DOHH2 (cell line): ENCODE data around the gene WDR64.

Source experiments
- H3F3A ChIP-seq: fragments of 200-600 bp; sonication (generic), shearing (Covaris generic); 2 replicates; pipeline ENCODE4 v1.6.0; 2016; ENCODE audit warnings: antibody characterized with exemption, mild to moderate bottlenecking; ENCODE audit not compliant: control insufficient read depth, insufficient read depth
- H3K27ac ChIP-seq: fragments of 200-600 bp; sonication (generic); 2 replicates; pipeline ENCODE4 v1.5.1; 2014; ENCODE audit warnings: low read depth, mild to moderate bottlenecking, low read length, moderate library complexity
- H3K27me3 ChIP-seq: fragments of 200-600 bp; sonication (generic); 2 replicates; pipeline ENCODE4 v1.6.1; 2014; ENCODE audit warnings: mild to moderate bottlenecking, low read length, mixed read lengths; ENCODE audit not compliant: control insufficient read depth
- H3K36me3 ChIP-seq: fragments of 200-600 bp; sonication (generic); 2 replicates; pipeline ENCODE4 v1.6.1; 2014; ENCODE audit warnings: mild to moderate bottlenecking, low read length, moderate library complexity, mixed read lengths; ENCODE audit not compliant: control insufficient read depth
- H3K4me1 ChIP-seq: fragments of 200-600 bp; sonication (generic); 2 replicates; pipeline ENCODE4 v1.6.1; 2014; ENCODE audit warnings: mild to moderate bottlenecking, low read length, mixed read lengths; ENCODE audit not compliant: control insufficient read depth
- H3K4me2 ChIP-seq: fragments of 200-600 bp; sonication (generic); 2 replicates; pipeline ENCODE4 v1.6.0; 2014; ENCODE audit warnings: mild to moderate bottlenecking, low read length, moderate library complexity
- H3K4me3 ChIP-seq: fragments of 200-600 bp; sonication (generic); 2 replicates; pipeline ENCODE4 v1.5.1; 2014; ENCODE audit warnings: mild to moderate bottlenecking, low read length, mixed read lengths
- H3K79me2 ChIP-seq: fragments of 200-600 bp; sonication (generic); 2 replicates; pipeline ENCODE4 v1.6.1; 2014; ENCODE audit warnings: mild to moderate bottlenecking, low read length, mixed read lengths; ENCODE audit not compliant: control insufficient read depth
- H3K9me2 ChIP-seq: fragments of 200-600 bp; sonication (generic); replicated peaks from 2 replicates; pipeline ENCODE4 v1.6.1; 2014; ENCODE audit warnings: mild to moderate bottlenecking, low read length, mixed read lengths; ENCODE audit not compliant: control insufficient read depth
- H3K9me3 ChIP-seq: fragments of 200-600 bp; sonication (generic); 2 replicates; pipeline ENCODE4 v1.6.1; 2014; ENCODE audit warnings: antibody characterized with exemption, low read length, mixed read lengths; ENCODE audit not compliant: control insufficient read depth, insufficient read depth
- H4K20me1 ChIP-seq: fragments of 200-600 bp; sonication (generic); 2 replicates; pipeline ENCODE4 v1.6.0; 2014; ENCODE audit warnings: low read depth, mild to moderate bottlenecking, antibody characterized with exemption, low read length, moderate library complexity; ENCODE audit not compliant: control insufficient read depth, insufficient read depth
- EZH2phosphoT487 ChIP-seq: fragments of 200-600 bp; sonication (generic); IDR thresholded peaks from 2 replicates; pipeline ENCODE4 v1.6.1; 2017; ENCODE audit warnings: borderline replicate concordance, mild to moderate bottlenecking, antibody characterized with exemption, low read length, moderate library complexity, mixed read lengths
- TF ChIP-seq, protein P1 (sequence below): fragments of 200-600 bp; sonication (generic); IDR thresholded peaks from one replicate; pipeline ENCODE4 v1.5.1; 2014; ENCODE audit warnings: antibody characterized with exemption, mild to moderate bottlenecking, low read depth, low read length; ENCODE audit not compliant: poor library complexity, severe bottlenecking

Gene WDR64

DNA sequence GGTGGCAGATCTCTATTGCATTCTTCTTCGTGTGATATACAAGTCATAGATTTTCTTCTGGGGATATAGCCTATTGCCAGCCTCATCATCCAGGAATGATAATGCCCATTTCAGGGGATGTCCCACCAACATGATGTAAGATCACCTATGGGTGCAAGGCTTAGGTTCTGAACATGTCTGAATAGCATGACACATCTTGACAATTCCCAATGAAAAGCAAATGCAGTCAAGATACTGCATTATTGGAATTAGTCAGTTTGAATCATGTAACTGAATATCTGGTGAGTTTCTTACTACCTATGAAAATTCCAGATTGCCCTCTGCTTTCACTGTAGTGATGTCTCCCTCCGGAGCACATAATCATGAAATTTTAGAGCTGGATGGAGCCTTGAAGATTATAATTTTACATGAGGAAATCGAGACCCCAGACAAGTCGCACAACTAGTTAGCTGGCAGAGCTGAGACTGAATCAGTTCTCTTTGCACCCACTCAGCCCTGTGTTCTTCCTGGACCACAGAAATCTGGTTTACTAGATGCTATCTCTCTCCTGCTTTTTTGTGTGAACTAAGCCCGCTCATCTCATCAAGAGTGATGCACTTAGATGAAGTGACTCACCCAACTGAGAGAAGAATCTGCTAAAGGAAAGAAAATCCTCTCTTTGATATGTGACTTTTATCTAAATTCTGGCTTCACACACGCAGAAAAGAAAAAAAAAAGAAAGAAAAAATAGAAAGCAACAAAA, 65.0 kb downstream of the WDR64 start:
- Histone ChIP-seq H3K27ac (no peak overlapping the region), H3K4me2 (no peak overlapping the region)

DNA sequence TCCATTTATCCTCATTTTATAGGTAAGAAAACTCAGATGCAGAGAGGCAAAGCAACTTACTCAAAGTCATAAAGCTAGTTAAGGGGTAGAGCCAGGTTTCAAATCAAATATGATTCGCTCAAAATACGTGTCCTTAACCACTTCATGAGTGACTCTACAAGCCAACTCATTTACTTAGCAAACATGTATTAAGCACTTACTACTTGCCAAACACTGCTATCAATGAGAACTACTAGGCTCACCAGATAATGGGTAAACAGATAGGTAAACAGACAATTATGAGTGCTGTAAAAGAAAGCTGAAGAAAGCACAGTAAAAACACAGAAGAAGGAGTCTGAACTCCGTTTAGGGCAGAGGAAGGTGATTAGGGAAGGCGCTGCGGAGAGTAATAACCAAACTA, 65.9 kb downstream of the WDR64 start:
- Histone ChIP-seq H3K27me3 (no peaks in the 10 kb centered on the region), H3K4me1 (peaks cover 4% of the 10 kb centered on the region), H3K4me2 (no peak overlapping the region), H3F3A (no peaks in the 10 kb centered on the region), H3K9me2 (no peaks in the 10 kb centered on the region), H3K27ac (no peak overlapping the region), H3K79me2 (no peaks in the 10 kb centered on the region), H3K36me3 (no peaks in the 10 kb centered on the region), H3K9me3 (no peaks in the 10 kb centered on the region), H4K20me1 (no peaks in the 10 kb centered on the region), H3K4me3 (no peak overlapping the region)
- TF ChIP-seq, protein P1, sequence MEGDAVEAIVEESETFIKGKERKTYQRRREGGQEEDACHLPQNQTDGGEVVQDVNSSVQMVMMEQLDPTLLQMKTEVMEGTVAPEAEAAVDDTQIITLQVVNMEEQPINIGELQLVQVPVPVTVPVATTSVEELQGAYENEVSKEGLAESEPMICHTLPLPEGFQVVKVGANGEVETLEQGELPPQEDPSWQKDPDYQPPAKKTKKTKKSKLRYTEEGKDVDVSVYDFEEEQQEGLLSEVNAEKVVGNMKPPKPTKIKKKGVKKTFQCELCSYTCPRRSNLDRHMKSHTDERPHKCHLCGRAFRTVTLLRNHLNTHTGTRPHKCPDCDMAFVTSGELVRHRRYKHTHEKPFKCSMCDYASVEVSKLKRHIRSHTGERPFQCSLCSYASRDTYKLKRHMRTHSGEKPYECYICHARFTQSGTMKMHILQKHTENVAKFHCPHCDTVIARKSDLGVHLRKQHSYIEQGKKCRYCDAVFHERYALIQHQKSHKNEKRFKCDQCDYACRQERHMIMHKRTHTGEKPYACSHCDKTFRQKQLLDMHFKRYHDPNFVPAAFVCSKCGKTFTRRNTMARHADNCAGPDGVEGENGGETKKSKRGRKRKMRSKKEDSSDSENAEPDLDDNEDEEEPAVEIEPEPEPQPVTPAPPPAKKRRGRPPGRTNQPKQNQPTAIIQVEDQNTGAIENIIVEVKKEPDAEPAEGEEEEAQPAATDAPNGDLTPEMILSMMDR: no peak
- no peak for TF ChIP-seq EZH2phosphoT487

More for the DNA sequence above, 65.0 kb downstream of the WDR64 start:
- Histone ChIP-seq H3K27me3 (no peaks in the 10 kb centered on the region), H3K9me3 (no peaks in the 10 kb centered on the region), H3K79me2 (no peaks in the 10 kb centered on the region), H3K4me1 (peaks cover 4% of the 10 kb centered on the region), H3K4me3 (no peak overlapping the region), H3K9me2 (no peaks in the 10 kb centered on the region), H4K20me1 (no peaks in the 10 kb centered on the region), H3F3A (no peaks in the 10 kb centered on the region), H3K36me3 (no peaks in the 10 kb centered on the region)
- TF ChIP-seq, protein P1: no peak
- no peak for TF ChIP-seq EZH2phosphoT487

DNA sequence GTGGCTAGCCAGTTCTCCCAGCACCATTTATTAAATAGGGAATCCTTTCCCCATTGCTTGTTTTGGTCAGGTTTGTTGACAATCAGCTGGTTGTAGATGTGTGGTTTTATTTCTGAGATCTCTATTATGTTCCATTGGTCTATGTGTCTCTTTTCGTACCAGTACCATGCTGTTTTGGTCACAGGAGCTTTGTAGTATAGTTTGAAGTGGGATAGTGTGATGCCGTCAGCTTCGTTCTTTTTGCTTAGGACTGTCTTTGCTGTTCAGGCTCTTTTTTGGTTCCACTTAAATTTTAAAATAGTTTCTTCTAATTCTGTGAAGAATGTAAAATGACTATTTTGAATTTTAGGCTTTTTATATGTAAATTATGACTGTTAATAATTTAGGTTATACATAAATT, 68.9 kb downstream of the WDR64 start:
- Histone ChIP-seq H3K4me1 (no peaks in the 10 kb centered on the region), H3K4me3 (no peak overlapping the region), H3K79me2 (no peaks in the 10 kb centered on the region), H3K27ac (no peak overlapping the region), H3K27me3 (no peaks in the 10 kb centered on the region), H3K4me2 (no peak overlapping the region), H3K36me3 (no peaks in the 10 kb centered on the region), H3F3A (no peaks in the 10 kb centered on the region), H3K9me3 (no peaks in the 10 kb centered on the region), H4K20me1 (no peaks in the 10 kb centered on the region), H3K9me2 (no peaks in the 10 kb centered on the region)
- TF ChIP-seq, protein P1: no peak
- TF ChIP-seq EZH2phosphoT487: no peak
